Measurements from ENCODE around the gene SKIDA1.
"Not testable (repeated sequence)": the region's sequence is repeated elsewhere in the genome, so short reads cannot be mapped to it uniquely, and the experiment has no call there.

SKIDA1 gene

GRCh38 chr10:21525367-21526187 is at the start of gene SKIDA1:
TSS of gene SKIDA1 (minus strand) at chr10:21525682. CDS start at chr10:21517822, 7,860 bp downstream.
- H3K27ac Mint-ChIP-seq = peak within 1 kb of the TSS; percentile 95
- H3K9me3 Mint-ChIP-seq (ENCODE audit: low read depth) = no peaks in the 10 kb centered on the region
- peaks cover 23% of the 10 kb centered on the region for H3K27me3 Mint-ChIP-seq
- H3K36me3 Mint-ChIP-seq = no peaks in the 10 kb centered on the region
- H3K4me3 Mint-ChIP-seq = peak within 1 kb of the TSS; percentile 95
- H3K4me1 Mint-ChIP-seq (ENCODE audit: low read depth) = peaks cover 30% of the 10 kb centered on the region

DNA sequence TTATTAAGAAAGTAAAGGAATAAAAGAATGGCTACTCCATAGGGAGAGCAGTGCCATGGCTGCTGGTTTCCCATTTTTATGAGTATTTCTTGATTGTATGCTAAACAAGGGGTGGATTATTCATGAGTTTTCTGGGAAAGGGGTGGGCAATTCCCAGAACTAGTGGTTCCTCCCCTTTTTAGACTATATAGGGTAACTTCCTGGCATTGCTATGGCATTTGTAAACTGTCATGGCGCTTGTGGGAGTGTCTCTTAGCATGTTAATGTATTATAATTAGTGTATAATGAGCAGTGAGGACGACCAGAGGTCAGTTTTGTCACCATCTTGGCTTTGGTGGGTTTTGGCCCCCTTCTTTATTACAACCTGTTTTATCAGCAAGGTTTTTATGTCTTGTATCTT is 49.0 kb upstream of the SKIDA1 start:
- H3K27me3 Mint-ChIP-seq; H3K9me3 Mint-ChIP-seq (ENCODE audit: low read depth); H3K4me3 Mint-ChIP-seq; H3K27ac Mint-ChIP-seq: not testable (repeated sequence)
- peaks cover 54% of the 10 kb centered on the region for H3K4me1 Mint-ChIP-seq (ENCODE audit: low read depth)
- H3K36me3 Mint-ChIP-seq = peaks cover 23% of the 10 kb centered on the region

DNA sequence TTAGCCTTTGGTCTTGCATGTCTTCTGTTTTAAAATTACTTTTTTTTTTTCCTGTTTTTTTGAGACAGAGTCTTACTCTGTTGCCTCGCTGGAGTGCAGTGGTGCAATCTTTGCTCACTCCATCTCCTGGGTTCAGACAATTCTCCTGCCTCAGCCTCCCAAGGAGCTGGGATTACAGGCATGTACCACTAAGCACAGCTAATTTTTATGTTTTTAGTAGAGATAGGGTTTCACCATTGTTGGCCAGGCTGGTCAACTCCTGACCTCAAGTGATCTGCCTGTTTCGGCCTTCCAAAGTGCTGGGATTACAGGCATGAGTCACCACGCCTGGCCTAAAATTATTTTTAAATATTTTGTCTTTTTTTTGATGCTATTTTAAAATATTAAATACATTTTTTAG is 47.1 kb upstream of the SKIDA1 start:
- Mint-ChIP-seq H3K27ac (no peak overlapping the region), H3K4me3 (no peak overlapping the region), H3K9me3 (ENCODE audit: low read depth) (no peaks in the 10 kb centered on the region), H3K27me3 (no peaks in the 10 kb centered on the region), H3K4me1 (ENCODE audit: low read depth) (peaks cover 46% of the 10 kb centered on the region), H3K36me3 (peaks cover 23% of the 10 kb centered on the region)

DNA sequence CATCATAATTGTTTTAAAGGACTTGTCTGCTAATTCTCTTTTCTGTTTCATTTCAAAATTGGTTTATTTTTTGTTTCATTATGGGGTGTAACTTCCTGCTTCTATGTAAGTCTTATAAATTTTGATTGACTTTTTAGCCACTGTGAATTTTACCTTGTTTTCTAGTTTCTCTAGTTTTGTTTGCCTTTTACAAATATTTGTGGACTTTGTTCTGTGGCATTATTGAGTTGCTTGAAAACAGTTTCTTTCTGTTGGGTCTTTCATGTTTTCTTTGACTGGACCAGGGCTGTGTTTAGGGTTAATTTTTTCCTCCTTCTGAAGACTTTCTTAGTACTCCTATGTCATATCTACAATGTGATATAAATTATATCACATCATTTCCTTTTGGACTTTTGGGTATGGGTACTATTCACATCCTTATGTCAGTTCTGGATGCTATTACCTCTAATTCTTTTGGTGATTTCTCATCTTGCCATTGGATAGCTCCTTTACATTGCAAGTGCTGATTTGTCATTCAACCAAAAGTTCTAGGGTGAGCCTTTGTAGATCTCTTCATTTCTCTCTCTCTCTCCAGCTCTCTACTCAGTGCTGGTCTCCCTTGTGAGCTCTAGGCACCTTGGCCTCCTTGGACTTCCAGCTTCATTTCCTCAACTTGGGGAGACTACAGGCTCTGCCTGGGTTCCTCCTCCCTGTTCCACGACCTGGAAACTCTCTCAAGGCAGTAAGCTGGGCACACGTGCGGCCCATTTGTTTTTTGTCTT is 45.5 kb upstream of the SKIDA1 start:
- Mint-ChIP-seq H3K4me3 (no peak overlapping the region), H3K27ac (peak overlapping the region; percentile 46), H3K4me1 (ENCODE audit: low read depth) (peaks cover 50% of the 10 kb centered on the region), H3K9me3 (ENCODE audit: low read depth) (no peaks in the 10 kb centered on the region), H3K27me3 (no peaks in the 10 kb centered on the region), H3K36me3 (peaks cover 23% of the 10 kb centered on the region)

GRCh38 chr10:21558984-21559383 is 33.5 kb upstream of the SKIDA1 start:
- H3K4me1 Mint-ChIP-seq (ENCODE audit: low read depth) = peaks cover 20% of the 10 kb centered on the region
- not testable (repeated sequence) for H3K27ac Mint-ChIP-seq; H3K4me3 Mint-ChIP-seq; H3K9me3 Mint-ChIP-seq (ENCODE audit: low read depth); H3K27me3 Mint-ChIP-seq
- peaks cover 24% of the 10 kb centered on the region for H3K36me3 Mint-ChIP-seq

DNA sequence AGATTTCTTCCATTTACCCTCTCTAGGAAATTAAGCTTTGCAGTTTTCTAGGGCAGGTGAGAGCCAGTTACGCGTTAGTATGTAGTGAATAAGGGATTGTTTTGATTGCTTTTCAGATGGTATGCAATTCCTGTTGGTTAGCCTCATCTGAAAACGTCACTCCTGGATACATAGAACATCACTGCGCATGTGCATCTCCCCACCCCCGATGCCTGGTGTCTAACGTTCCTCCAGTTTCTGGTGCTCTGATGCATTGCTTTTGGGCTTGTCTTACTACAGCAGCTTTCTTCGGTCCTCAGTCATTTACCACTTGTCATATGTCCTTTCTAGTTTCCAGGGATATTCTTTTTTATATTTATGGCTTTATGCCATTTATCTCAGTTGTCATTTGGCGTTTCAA is 31.0 kb upstream of the SKIDA1 start:
- Mint-ChIP-seq H3K9me3 (ENCODE audit: low read depth) (no peaks in the 10 kb centered on the region), H3K36me3 (peaks cover 24% of the 10 kb centered on the region), H3K27me3 (no peaks in the 10 kb centered on the region), H3K4me3 (no peak overlapping the region), H3K27ac (no peak overlapping the region), H3K4me1 (ENCODE audit: low read depth) (peaks cover 25% of the 10 kb centered on the region)

DNA sequence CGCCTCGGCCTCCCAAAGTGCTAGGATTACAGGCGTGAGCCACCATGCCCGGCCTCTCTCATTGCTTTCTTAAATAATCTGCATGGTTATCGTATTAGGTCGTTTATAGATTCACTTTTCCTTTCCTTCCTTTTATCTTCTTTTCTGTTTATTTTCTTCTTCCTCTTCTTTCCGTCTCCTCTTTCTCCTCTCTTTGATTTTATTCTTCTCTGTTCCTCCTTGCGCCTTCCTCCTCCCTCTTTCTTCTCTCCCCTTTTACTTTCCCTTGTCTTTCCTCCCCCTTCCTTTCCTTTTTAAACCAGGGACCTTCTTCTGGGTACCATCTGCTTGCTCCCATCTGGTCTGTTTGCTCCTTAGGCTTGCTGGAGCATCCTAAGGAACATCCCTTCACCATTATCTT is 27.2 kb upstream of the SKIDA1 start:
- peaks cover 21% of the 10 kb centered on the region for H3K4me1 Mint-ChIP-seq (ENCODE audit: low read depth)
- no peaks in the 10 kb centered on the region for H3K9me3 Mint-ChIP-seq (ENCODE audit: low read depth)
- H3K27me3 Mint-ChIP-seq = no peaks in the 10 kb centered on the region
- no peak overlapping the region for H3K4me3 Mint-ChIP-seq
- peaks cover 13% of the 10 kb centered on the region for H3K36me3 Mint-ChIP-seq
- H3K27ac Mint-ChIP-seq = no peak overlapping the region

- Mint-ChIP-seq H3K36me3 (peaks cover 13% of the 10 kb centered on the region), H3K27ac (no peak overlapping the region), H3K4me1 (ENCODE audit: low read depth) (peaks cover 7% of the 10 kb centered on the region), H3K4me3 (no peak overlapping the region), H3K9me3 (ENCODE audit: low read depth) (no peaks in the 10 kb centered on the region), H3K27me3 (no peaks in the 10 kb centered on the region)
These were observed 21.8 kb upstream of the SKIDA1 start for GRCh38 chr10:21547246-21547645.

- H3K27me3 Mint-ChIP-seq; H3K4me1 Mint-ChIP-seq (ENCODE audit: low read depth); H3K27ac Mint-ChIP-seq; H3K9me3 Mint-ChIP-seq (ENCODE audit: low read depth); H3K4me3 Mint-ChIP-seq: not testable (repeated sequence)
- peaks cover 20% of the 10 kb centered on the region for H3K36me3 Mint-ChIP-seq
These were observed 15.2 kb upstream of the SKIDA1 start for GRCh38 chr10:21540701-21541100.

- Mint-ChIP-seq H3K4me3 (no peak overlapping the region), H3K27ac (no peak overlapping the region), H3K9me3 (ENCODE audit: low read depth) (no peaks in the 10 kb centered on the region), H3K27me3 (no peaks in the 10 kb centered on the region), H3K4me1 (ENCODE audit: low read depth) (peaks cover 17% of the 10 kb centered on the region), H3K36me3 (peaks cover 8% of the 10 kb centered on the region)
These were observed 11.4 kb upstream of the SKIDA1 start for GRCh38 chr10:21536874-21537273.

GRCh38 chr10:21535976-21536375 is 10.5 kb upstream of the SKIDA1 start:
- H3K27ac Mint-ChIP-seq = peak overlapping the region; percentile 54

DNA sequence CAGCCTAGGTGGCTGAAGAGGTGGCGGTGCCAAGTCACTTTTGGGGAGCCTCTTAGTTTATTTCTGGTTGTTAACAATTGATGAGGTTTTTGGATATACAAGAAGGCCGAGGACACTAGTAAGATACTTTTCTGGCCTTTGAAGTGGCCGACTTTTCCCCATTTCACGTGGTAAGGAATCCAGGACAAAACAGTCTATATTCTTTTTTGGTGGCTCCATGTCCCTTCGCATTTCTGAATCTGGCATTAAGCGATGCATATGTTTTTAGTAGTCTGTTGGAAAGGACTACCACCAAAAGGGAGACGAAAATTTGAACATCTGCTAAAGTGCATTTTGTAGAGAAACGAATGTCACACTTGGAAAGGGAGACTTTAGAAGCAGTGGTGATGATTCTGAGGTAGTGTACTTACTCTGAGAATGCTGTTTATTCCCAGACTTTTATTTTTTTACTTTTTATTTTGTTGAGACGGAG is 10.0 kb upstream of the SKIDA1 start:
- Mint-ChIP-seq H3K27ac (peak overlapping the region; percentile 54), H3K4me3 (peak overlapping the region; percentile 86), H3K4me1 (ENCODE audit: low read depth) (peaks cover 18% of the 10 kb centered on the region), H3K27me3 (no peaks in the 10 kb centered on the region), H3K9me3 (ENCODE audit: low read depth) (no peaks in the 10 kb centered on the region), H3K36me3 (peaks cover 4% of the 10 kb centered on the region)

More at GRCh38 chr10:21535976-21536375, 10.5 kb upstream of the SKIDA1 start:
- peaks cover 17% of the 10 kb centered on the region for H3K4me1 Mint-ChIP-seq (ENCODE audit: low read depth)
- H3K4me3 Mint-ChIP-seq = peak overlapping the region; percentile 86
- H3K27me3 Mint-ChIP-seq; H3K36me3 Mint-ChIP-seq; H3K9me3 Mint-ChIP-seq (ENCODE audit: low read depth): not testable (repeated sequence)

DNA sequence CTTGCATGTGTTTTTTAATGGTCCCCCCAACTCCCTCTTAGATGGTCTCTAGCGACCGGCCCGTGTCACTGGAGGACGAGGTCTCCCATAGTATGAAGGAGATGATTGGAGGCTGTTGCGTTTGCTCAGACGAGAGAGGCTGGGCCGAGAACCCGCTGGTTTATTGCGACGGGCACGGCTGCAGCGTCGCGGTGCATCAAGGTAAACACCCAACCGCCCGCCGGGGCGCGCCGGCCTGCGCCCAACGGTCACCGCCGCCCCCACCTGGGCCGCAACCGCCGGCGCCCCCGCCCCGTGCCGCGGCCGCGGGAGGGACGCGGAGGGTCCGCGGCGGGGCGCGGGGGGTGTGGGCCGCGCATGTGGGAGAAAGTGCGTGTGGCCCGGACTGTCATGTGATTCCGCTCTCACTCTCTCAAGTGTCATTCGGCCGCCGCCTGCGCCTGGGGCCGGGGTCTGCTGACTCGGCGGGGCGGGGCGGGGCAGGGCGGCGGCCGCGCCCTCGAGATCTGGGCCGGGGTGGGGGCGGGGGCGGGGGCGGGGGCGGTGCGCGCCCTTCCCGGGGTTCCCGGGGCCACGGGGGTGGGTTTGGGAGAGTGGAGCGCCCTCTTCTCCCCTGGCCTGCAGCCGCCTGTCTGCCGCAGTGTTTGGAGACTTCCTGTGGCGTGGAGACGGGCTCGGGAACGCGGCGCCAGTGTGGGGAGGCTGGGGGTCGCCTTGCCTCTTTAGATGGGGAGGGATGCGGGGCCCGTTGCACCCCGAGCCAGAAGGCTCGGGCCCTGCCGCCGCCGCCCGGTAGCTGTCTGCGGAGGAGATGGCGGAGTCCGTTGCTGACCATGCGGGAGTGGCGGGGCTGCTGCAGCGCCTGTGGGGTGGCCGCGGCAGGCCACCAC is 9.4 kb upstream of the SKIDA1 start:
- Mint-ChIP-seq H3K9me3 (ENCODE audit: low read depth) (no peaks in the 10 kb centered on the region), H3K4me3 (peak overlapping the region; percentile 87), H3K4me1 (ENCODE audit: low read depth) (peaks cover 18% of the 10 kb centered on the region), H3K27me3 (no peaks in the 10 kb centered on the region), H3K27ac (peak overlapping the region; percentile 76), H3K36me3 (peaks cover 4% of the 10 kb centered on the region)

DNA sequence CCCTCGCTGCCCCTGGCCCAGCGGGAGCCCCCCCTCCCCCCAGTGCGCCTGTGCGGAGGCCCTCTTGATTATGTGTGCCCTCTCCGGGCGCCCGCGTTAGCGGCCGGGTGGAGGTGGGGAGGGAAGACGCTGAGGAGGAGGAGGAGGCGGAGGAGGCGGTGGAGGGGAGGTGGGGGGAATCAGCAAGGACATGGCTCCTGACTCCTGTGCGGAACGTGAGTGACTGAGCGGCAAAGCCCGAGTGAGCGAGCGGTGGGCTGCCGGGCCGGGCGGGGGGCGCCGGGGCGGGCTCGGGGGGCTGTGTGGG is 8.8 kb upstream of the SKIDA1 start:
- no peak overlapping the region for H3K27ac Mint-ChIP-seq
- peaks cover 18% of the 10 kb centered on the region for H3K4me1 Mint-ChIP-seq (ENCODE audit: low read depth)
- H3K27me3 Mint-ChIP-seq = no peaks in the 10 kb centered on the region
- H3K4me3 Mint-ChIP-seq = peak overlapping the region; percentile 87
- no peaks in the 10 kb centered on the region for H3K9me3 Mint-ChIP-seq (ENCODE audit: low read depth)
- peaks cover 4% of the 10 kb centered on the region for H3K36me3 Mint-ChIP-seq
